IPS DF 19.7 (cell line): ENCODE results near the gene PROP1.
"Not testable (repeated sequence)": the region's sequence is repeated elsewhere in the genome, so short reads cannot be mapped to it uniquely, and the experiment has no call there.

Source experiments
- DNase-seq: peaks from one replicate; pipeline ENCODE4 v3.0.0-alpha.2; 2013; ENCODE audit warnings: low read depth, low spot score

The PROP1 gene

GRCh38 chr5:177995691-177996595 lies at the start of gene PROP1:
TSS of gene PROP1 (minus strand) at chr5:177996242. CDS start at chr5:177995933, 309 bp downstream.
- DNase-seq = no peak

- DNase-seq = not testable (repeated sequence)
Measured at GRCh38 chr5:178019379-178020030, 23.5 kb upstream of the PROP1 start.

- not testable (repeated sequence) for DNase-seq
Measured at GRCh38 chr5:178012758-178013157, 16.7 kb upstream of the PROP1 start.

- not testable (repeated sequence) for DNase-seq
Measured at GRCh38 chr5:178011816-178012554, 15.9 kb upstream of the PROP1 start.

- DNase-seq = not testable (repeated sequence)
Measured at GRCh38 chr5:178007272-178007671, 11.2 kb upstream of the PROP1 start.

- DNase-seq = not testable (repeated sequence)
Measured at GRCh38 chr5:178006536-178007231, 10.6 kb upstream of the PROP1 start.

- not testable (repeated sequence) for DNase-seq
Measured at GRCh38 chr5:178006181-178006535, 10.1 kb upstream of the PROP1 start.

GRCh38 chr5:177997846-177998245 lies 1.8 kb upstream of the PROP1 start:
- no peak for DNase-seq

GRCh38 chr5:177997319-177997670 lies 1.3 kb upstream of the PROP1 start:
- no peak for DNase-seq

- DNase-seq = no peak
Measured at GRCh38 chr5:177996660-177997318, 747 bp upstream of the PROP1 start.

GRCh38 chr5:177994561-177995190 lies 1.4 kb downstream of the PROP1 start:
- no peak for DNase-seq

- DNase-seq = no peak
Measured at GRCh38 chr5:177994063-177994462, 2.0 kb downstream of the PROP1 start.

- no peak for DNase-seq
Measured at GRCh38 chr5:177992466-177992865, 3.6 kb downstream of the PROP1 start.

- no peak for DNase-seq
Measured at GRCh38 chr5:177988989-177989625, 6.9 kb downstream of the PROP1 start.

GRCh38 chr5:177987326-177987725 lies 8.7 kb downstream of the PROP1 start:
- no peak for DNase-seq

GRCh38 chr5:177985430-177986040 lies 10.5 kb downstream of the PROP1 start:
- DNase-seq = no peak

GRCh38 chr5:177984584-177985206 lies 11.3 kb downstream of the PROP1 start:
- no peak for DNase-seq

- DNase-seq = no peak
Measured at GRCh38 chr5:177983763-177984583, 12.1 kb downstream of the PROP1 start.
